Neural crest cell (in vitro differentiated cells): ENCODE measurements around the gene FLRT1. TPM values are rescaled to one million over a fixed set of nuclear protein-coding genes. Genes with fewer than 3 reads are reported as not detected.

ENCODE experiments used
- DNase-seq: peaks from one replicate; pipeline ENCODE4 v3.0.0; 2021; ENCODE audit warnings: low read depth, mixed read lengths, low spot score
- H3K27ac Mint-ChIP-seq: one replicate; pipeline ENCODE4 v1.8.0; 2021; ENCODE audit warnings: mild to moderate bottlenecking, mixed read lengths; ENCODE audit not compliant: unreplicated experiment
- H3K27me3 Mint-ChIP-seq: 2 replicates; pipeline ENCODE4 v1.8.0; 2021; ENCODE audit warnings: low read depth, mild to moderate bottlenecking, mixed read lengths
- H3K36me3 Mint-ChIP-seq: 2 replicates; pipeline ENCODE4 v1.8.0; 2021; ENCODE audit warnings: low read depth, mild to moderate bottlenecking, mixed read lengths
- H3K4me1 Mint-ChIP-seq: 2 replicates; pipeline ENCODE4 v1.8.0; 2021; ENCODE audit warnings: mixed read lengths
- H3K4me3 Mint-ChIP-seq: one replicate; pipeline ENCODE4 v1.8.0; 2021; ENCODE audit warnings: mild to moderate bottlenecking, mixed read lengths
- H3K9me3 Mint-ChIP-seq: 2 replicates; pipeline ENCODE4 v1.8.0; 2021; ENCODE audit warnings: mixed read lengths
- CTCF ChIP-seq: fragments of 200-600 bp; sonication (generic); conservative IDR thresholded peaks from 2 replicates; pipeline ENCODE4 v1.5.0; 2021; ENCODE audit warnings: antibody characterized with exemption, mild to moderate bottlenecking
- total RNA-seq: library from RNA; stranded (reverse); gene quantifications from 2 replicates; pipeline ENCODE4 v1.2.1, GENCODE V29; 2021

Gene FLRT1
- total RNA-seq, 1 donor from 2014 or later = 3.0 TPM

DNA sequence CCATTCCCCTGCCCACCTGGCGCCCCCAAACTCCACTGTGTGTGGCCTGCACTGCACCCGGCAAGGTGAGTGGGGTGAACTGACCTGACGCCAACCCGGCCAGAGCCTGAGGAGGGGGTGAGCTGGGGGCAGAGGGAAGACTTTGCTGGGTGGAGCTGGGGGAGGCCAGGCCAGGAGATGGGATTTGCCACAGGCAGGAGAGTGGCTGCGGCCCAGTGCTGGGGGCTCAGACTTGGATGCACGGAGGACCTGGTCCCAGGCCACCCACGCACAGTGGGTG is 17.8 kb upstream of the FLRT1 start:
- no peak for DNase-seq
- no peaks in the 10 kb centered on the region for H3K36me3 Mint-ChIP-seq
- TF ChIP-seq CTCF = no peak
- peaks cover 5% of the 10 kb centered on the region for H3K27me3 Mint-ChIP-seq
- H3K27ac Mint-ChIP-seq = no peak overlapping the region
- H3K9me3 Mint-ChIP-seq = no peaks in the 10 kb centered on the region
- peaks cover 35% of the 10 kb centered on the region for H3K4me1 Mint-ChIP-seq
- no peak overlapping the region for H3K4me3 Mint-ChIP-seq

GRCh38 chr11:64018310-64018709 is 17.4 kb upstream of the FLRT1 start:
- Mint-ChIP-seq H3K27me3 (peaks cover 5% of the 10 kb centered on the region), H3K4me1 (peaks cover 35% of the 10 kb centered on the region)

GRCh38 chr11:64019106-64020037 is 16.4 kb upstream of the FLRT1 start:
- DNase-seq = no peak
- Mint-ChIP-seq H3K27me3 (peaks cover 5% of the 10 kb centered on the region), H3K4me3 (no peak overlapping the region), H3K36me3 (no peaks in the 10 kb centered on the region), H3K27ac (no peak overlapping the region), H3K9me3 (no peaks in the 10 kb centered on the region), H3K4me1 (peaks cover 33% of the 10 kb centered on the region)
- no peak for TF ChIP-seq CTCF

More at GRCh38 chr11:64018310-64018709, 17.4 kb upstream of the FLRT1 start:
- DNase-seq = no peak
- Mint-ChIP-seq H3K36me3 (no peaks in the 10 kb centered on the region), H3K4me3 (no peak overlapping the region), H3K27ac (no peak overlapping the region), H3K9me3 (no peaks in the 10 kb centered on the region)
- no peak for TF ChIP-seq CTCF

GRCh38 chr11:64020976-64021756 is 14.6 kb upstream of the FLRT1 start:
- no peak for TF ChIP-seq CTCF
- DNase-seq = no peak
- H3K36me3 Mint-ChIP-seq = no peaks in the 10 kb centered on the region
- H3K4me1 Mint-ChIP-seq = peaks cover 30% of the 10 kb centered on the region
- no peaks in the 10 kb centered on the region for H3K9me3 Mint-ChIP-seq
- H3K27me3 Mint-ChIP-seq = peaks cover 5% of the 10 kb centered on the region
- H3K4me3 Mint-ChIP-seq = no peak overlapping the region
- no peak overlapping the region for H3K27ac Mint-ChIP-seq

DNA sequence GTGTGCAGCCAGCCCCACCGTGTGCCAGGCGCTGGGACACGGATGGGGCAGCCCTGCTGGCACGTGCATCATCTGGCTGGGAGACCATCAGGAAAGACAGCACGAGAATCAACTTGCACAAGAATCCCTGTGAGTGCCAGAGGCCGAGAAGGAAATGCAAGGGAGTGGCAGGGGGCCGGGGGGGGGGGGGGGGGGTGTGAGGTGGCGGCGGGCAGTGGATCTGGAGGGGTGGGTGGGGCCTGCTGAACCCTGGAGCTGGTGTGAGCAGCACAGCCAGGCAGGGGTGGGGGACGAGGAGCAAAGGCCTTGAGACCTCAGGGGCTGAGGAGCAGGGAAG is 14.0 kb upstream of the FLRT1 start:
- Mint-ChIP-seq H3K4me3 (no peak overlapping the region), H3K4me1 (peaks cover 31% of the 10 kb centered on the region), H3K27me3 (peaks cover 5% of the 10 kb centered on the region), H3K9me3 (no peaks in the 10 kb centered on the region), H3K27ac (peak overlapping the region; percentile 50), H3K36me3 (no peaks in the 10 kb centered on the region)
- no peak for TF ChIP-seq CTCF
- DNase-seq = no peak
